ENCODE data around the gene UBE3D. TPM values are rescaled to one million over a fixed set of nuclear protein-coding genes. Genes with fewer than 3 reads are reported as not detected.

Gene UBE3D
- total RNA-seq, 2 donors from 2014 or later = 9.3 to 11.5 TPM

DNA sequence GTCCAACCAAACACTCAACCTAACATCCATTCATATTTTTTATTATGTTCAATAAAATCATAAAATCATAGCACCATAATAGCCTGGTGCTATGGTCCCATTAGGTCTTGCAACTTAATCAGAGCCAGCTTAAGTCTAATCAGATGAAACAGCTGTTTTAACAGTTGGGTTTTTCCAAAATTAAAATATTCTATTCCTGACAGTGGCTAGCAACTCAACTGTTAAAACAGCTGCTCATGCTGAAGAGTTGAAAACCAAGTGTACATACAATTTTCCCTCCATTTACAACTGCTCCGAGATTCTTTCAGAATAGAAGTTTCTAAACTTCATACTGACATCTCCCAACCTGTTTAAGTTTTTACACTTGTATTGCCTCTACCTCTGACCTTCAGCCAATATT, 89.5 kb downstream of the UBE3D start:
- Histone ChIP-seq H3K4me3 (no peak overlapping the region), H3K27me3 (no peaks in the 10 kb centered on the region), H3K36me3 (replicated peaks in 1 of 2; ENCODE audit: insufficient read depth in 1 of 2, low read depth in 2 of 2) (no peaks in the 10 kb centered on the region), H3K4me1 (no peaks in the 10 kb centered on the region), H3K9me3 (no peaks in the 10 kb centered on the region), H3K27ac (no peak overlapping the region)
- intact Hi-C loops (cut with DNase I) = no loop called here
- no peak for TF ChIP-seq POLR2A (IDR thresholded peaks at IDR 0.05)
- TF ChIP-seq, protein P1, sequence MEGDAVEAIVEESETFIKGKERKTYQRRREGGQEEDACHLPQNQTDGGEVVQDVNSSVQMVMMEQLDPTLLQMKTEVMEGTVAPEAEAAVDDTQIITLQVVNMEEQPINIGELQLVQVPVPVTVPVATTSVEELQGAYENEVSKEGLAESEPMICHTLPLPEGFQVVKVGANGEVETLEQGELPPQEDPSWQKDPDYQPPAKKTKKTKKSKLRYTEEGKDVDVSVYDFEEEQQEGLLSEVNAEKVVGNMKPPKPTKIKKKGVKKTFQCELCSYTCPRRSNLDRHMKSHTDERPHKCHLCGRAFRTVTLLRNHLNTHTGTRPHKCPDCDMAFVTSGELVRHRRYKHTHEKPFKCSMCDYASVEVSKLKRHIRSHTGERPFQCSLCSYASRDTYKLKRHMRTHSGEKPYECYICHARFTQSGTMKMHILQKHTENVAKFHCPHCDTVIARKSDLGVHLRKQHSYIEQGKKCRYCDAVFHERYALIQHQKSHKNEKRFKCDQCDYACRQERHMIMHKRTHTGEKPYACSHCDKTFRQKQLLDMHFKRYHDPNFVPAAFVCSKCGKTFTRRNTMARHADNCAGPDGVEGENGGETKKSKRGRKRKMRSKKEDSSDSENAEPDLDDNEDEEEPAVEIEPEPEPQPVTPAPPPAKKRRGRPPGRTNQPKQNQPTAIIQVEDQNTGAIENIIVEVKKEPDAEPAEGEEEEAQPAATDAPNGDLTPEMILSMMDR (IDR thresholded peaks at IDR 0.05) = no peak
- ATAC-seq (no peak), DNase-seq (no peak)
- 85 to 95% methylated on average over 1 of the region's 1 CpG for WGBS, 2 donors

GRCh38 chr6:82971877-82972460, 93.7 kb downstream of the UBE3D start:
- Histone ChIP-seq H3K27me3 (no peaks in the 10 kb centered on the region), H3K9me3 (no peaks in the 10 kb centered on the region), H3K4me3 (no peak overlapping the region), H3K36me3 (replicated peaks in 1 of 2; ENCODE audit: insufficient read depth in 1 of 2, low read depth in 2 of 2) (no peaks in the 10 kb centered on the region), H3K27ac (no peak overlapping the region), H3K4me1 (no peaks in the 10 kb centered on the region)
- ATAC-seq (no peak), DNase-seq (no peak)
- TF ChIP-seq POLR2A (IDR thresholded peaks at IDR 0.05) = no peak
- TF ChIP-seq, protein P1 (IDR thresholded peaks at IDR 0.05) = no peak
- WGBS, 2 donors = 97 to 98% methylated on average over 3 of the region's 3 CpGs
- intact Hi-C loops (cut with DNase I) = no loop called here

GRCh38 chr6:82970839-82971238, 94.8 kb downstream of the UBE3D start:
- Histone ChIP-seq H3K27me3 (no peaks in the 10 kb centered on the region), H3K4me3 (no peak overlapping the region), H3K36me3 (replicated peaks in 1 of 2; ENCODE audit: insufficient read depth in 1 of 2, low read depth in 2 of 2) (no peaks in the 10 kb centered on the region), H3K27ac (no peak overlapping the region), H3K4me1 (no peaks in the 10 kb centered on the region), H3K9me3 (no peaks in the 10 kb centered on the region)
- no peak for TF ChIP-seq POLR2A (IDR thresholded peaks at IDR 0.05)
- TF ChIP-seq, protein P1 (IDR thresholded peaks at IDR 0.05) = no peak
- 88 to 93% methylated on average over 1 of the region's 1 CpG for WGBS, 2 donors
- ATAC-seq = no peak
- intact Hi-C loops (cut with DNase I) = no loop called here
- no peak for DNase-seq

- TF ChIP-seq, protein P1 (IDR thresholded peaks at IDR 0.05) = no peak
- TF ChIP-seq POLR2A (IDR thresholded peaks at IDR 0.05) = no peak
- Histone ChIP-seq H3K4me1 (no peaks in the 10 kb centered on the region), H3K36me3 (replicated peaks in 1 of 2; ENCODE audit: insufficient read depth in 1 of 2, low read depth in 2 of 2) (no peaks in the 10 kb centered on the region), H3K27me3 (no peaks in the 10 kb centered on the region), H3K9me3 (no peaks in the 10 kb centered on the region), H3K4me3 (no peak overlapping the region), H3K27ac (no peak overlapping the region)
- ATAC-seq (no peak), DNase-seq (no peak)
- intact Hi-C loops (cut with DNase I) = no loop called here
- 95% methylated on average over 2 of the region's 2 CpGs for WGBS, 2 donors
Observed at GRCh38 chr6:82968708-82969107, 96.9 kb downstream of the UBE3D start.

- no peaks in the 10 kb centered on the region for H3K27me3 ChIP-seq
- H3K36me3 ChIP-seq (replicated peaks in 1 of 2; ENCODE audit: insufficient read depth in 1 of 2, low read depth in 2 of 2) = no peaks in the 10 kb centered on the region
- intact Hi-C loops (cut with DNase I) = no loop called here
- no peak overlapping the region for H3K4me3 ChIP-seq
- TF ChIP-seq, protein P1 (IDR thresholded peaks at IDR 0.05) = no peak
- no peak for TF ChIP-seq POLR2A (IDR thresholded peaks at IDR 0.05)
- WGBS, 2 donors = 100% methylated on average over 2 of the region's 2 CpGs
- no peak overlapping the region for H3K27ac ChIP-seq
- ATAC-seq = no peak
- no peaks in the 10 kb centered on the region for H3K4me1 ChIP-seq
- no peaks in the 10 kb centered on the region for H3K9me3 ChIP-seq
- no peak for DNase-seq
Observed at GRCh38 chr6:82963191-82963925, 102.3 kb downstream of the UBE3D start.
